Common myeloid progenitor, CD34-positive (primary cell): ENCODE data around the gene STIM1.
A peak's percentile ranks its signal among the peaks of the same experiment; 100 is the strongest.
"Not testable (repeated sequence)": the region's sequence is repeated elsewhere in the genome, so short reads cannot be mapped to it uniquely, and the experiment has no call there.

Source experiments
- CTCF ChIA-PET: fragments of 350-600 bp; sonication (Branson Sonifier 250); formaldehyde crosslinking; loops from one replicate; lab custom pipeline; 2021; ENCODE audit warnings: antibody characterized with exemption; lab: Charles Lee
- POLR2A ChIA-PET: fragments of 350-600 bp; sonication (Branson Sonifier 250); formaldehyde crosslinking; loops from one replicate; lab custom pipeline; 2021; ENCODE audit warnings: antibody characterized with exemption; lab: Charles Lee
- DNase-seq, 3 donors: peaks; one replicate each; pipeline versions ENCODE4 v3.0.0 to v3.0.0-alpha.2; 2013
- H3K27ac ChIP-seq, 2 experiments: 1 replicate in 1 of 2; 2 replicates in 1 of 2; pipeline ENCODE4 v1.7.0; 2013; ENCODE audit warnings: inconsistent platforms in 2 of 2, low read length in 2 of 2, mild to moderate bottlenecking in 2 of 2, low read depth in 1 of 2, moderate library complexity in 1 of 2; ENCODE audit not compliant: severe bottlenecking in 2 of 2, insufficient read depth in 1 of 2, poor library complexity in 1 of 2
- H3K27me3 ChIP-seq, 5 experiments: replicated peaks in 2 of 5; 1 replicate in 3 of 5; 2 replicates in 2 of 5; pipeline versions ENCODE4 v1.6.1 to v1.7.0; 2013; ENCODE audit warnings: low read length in 4 of 5, mild to moderate bottlenecking in 2 of 5, moderate library complexity in 2 of 5, inconsistent platforms in 1 of 5; ENCODE audit not compliant: insufficient read depth in 5 of 5, control insufficient read depth in 4 of 5
- H3K36me3 ChIP-seq, 4 experiments: 1 replicate in 2 of 4; 2 replicates in 2 of 4; pipeline versions ENCODE4 v1.6.1 to v1.7.0; 2013; ENCODE audit warnings: low read length in 3 of 4, control low read depth in 1 of 4, mild to moderate bottlenecking in 1 of 4; ENCODE audit not compliant: control insufficient read depth in 4 of 4, insufficient read depth in 4 of 4
- H3K4me1 ChIP-seq, 4 experiments: 1 replicate in 3 of 4; 2 replicates in 1 of 4; pipeline versions ENCODE4 v1.6.1 to v1.7.1; 2013; ENCODE audit warnings: low read length in 3 of 4, mild to moderate bottlenecking in 3 of 4, control low read depth in 1 of 4, inconsistent platforms in 1 of 4, moderate library complexity in 1 of 4; ENCODE audit not compliant: control insufficient read depth in 4 of 4, insufficient read depth in 4 of 4; ENCODE audit errors: control extremely low read depth in 1 of 4
- H3K4me3 ChIP-seq, 7 experiments: 1 replicate in 4 of 7; 2 replicates in 3 of 7; pipeline versions ENCODE4 v1.5.1 to v1.7.0; 2013; ENCODE audit warnings: mild to moderate bottlenecking in 7 of 7, low read length in 6 of 7, moderate library complexity in 6 of 7, inconsistent platforms in 2 of 7, low read depth in 2 of 7, control low read depth in 1 of 7; ENCODE audit not compliant: insufficient read depth in 4 of 7, control insufficient read depth in 1 of 7; ENCODE audit errors: extremely low read depth in 1 of 7
- H3K9me3 ChIP-seq, 5 experiments: 1 replicate in 4 of 5; 2 replicates in 1 of 5; pipeline versions ENCODE4 v1.6.1 to v1.7.1; 2013; ENCODE audit warnings: low read length in 4 of 5, mild to moderate bottlenecking in 2 of 5, inconsistent platforms in 1 of 5, low read depth in 1 of 5, moderate library complexity in 1 of 5; ENCODE audit not compliant: control insufficient read depth in 4 of 5, insufficient read depth in 2 of 5; ENCODE audit errors: control extremely low read depth in 1 of 5
- WGBS: methylation state at CpG from one replicate; pipeline ENCODE4 v1.1.5; 2013; ENCODE audit not compliant: insufficient coverage; 5-methylcytosine and 5-hydroxymethylcytosine counted together

Gene STIM1

DNA sequence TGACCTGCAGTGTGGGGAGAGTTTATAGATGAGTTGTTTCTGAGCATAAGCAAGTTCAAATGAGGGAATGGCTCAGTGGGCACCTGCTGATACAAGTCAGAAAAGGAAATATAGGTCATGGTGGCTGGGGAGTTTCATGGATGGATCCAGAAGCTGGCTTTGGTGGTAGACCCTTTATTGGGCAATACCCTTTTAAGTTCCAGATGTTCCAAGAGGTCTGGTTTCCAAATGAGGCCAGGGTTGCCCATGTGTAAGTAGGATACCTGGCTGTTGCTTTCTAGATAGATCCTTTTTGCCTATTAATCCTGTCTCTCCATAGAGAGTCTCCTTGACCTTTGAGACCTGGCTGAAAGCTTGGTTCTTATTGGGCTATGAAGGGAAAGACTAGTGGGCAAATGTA is 2.2 kb downstream of the STIM1 start:
- H3K4me3 ChIP-seq: peak overlapping the region in 5 of 7 experiments; percentile 15 to 95 (median 85)
- H3K4me1 ChIP-seq: peaks cover 50 to 89% (median 74%) of the 10 kb centered on the region in 4 experiments

DNA sequence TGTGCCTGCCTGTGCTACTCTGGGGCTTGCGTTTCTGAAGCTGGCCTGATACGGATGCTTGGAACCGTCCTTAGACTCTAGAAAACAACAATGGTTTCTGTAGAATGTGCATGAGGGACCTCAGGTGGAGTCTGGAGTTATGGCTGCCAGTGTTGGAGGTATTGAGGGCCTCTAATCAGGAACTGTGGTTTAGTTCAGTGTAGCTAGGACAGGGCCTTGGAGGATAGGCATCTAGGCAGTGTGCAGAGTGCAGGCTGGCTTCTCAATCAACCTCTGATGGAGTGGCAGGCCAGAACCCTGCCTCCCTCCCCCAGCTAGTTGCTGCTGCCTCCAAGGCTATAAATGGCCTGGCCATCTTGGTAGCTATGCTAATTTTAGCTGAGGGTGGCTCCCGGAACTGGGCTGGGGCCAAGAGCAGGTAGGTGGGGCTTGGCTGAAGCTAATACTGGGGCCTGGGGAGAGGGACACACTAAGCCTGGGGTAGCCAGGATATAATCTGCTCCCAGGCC is 4.0 kb downstream of the STIM1 start:
- CTCF ChIA-PET: interaction anchor here (0.6 to 24.5 kb wide), 9 partner anchors 9 to 213 kb away, joined by 3 to 314 read pairs (median 6); partner anchors contain the start of gene RHOG
- DNase-seq: no peak
- H3K4me3 ChIP-seq: peak overlapping the region in 4 of 7 experiments; percentile 21 to 95 (median 44)
- H3K27ac ChIP-seq: peak overlapping the region in 1 of 2 experiments; percentile 89
- H3K27me3 ChIP-seq: no peaks in the 10 kb centered on the region
- H3K4me1 ChIP-seq: peaks cover 39 to 84% (median 74%) of the 10 kb centered on the region in 4 experiments
- H3K9me3 ChIP-seq: no peaks in the 10 kb centered on the region
- H3K36me3 ChIP-seq: peaks cover 0 to 3% (median 0%) of the 10 kb centered on the region in 4 experiments
- POLR2A ChIA-PET: no interaction called here
- WGBS: 74% methylated on average over 4 of the region's 4 CpGs

More for the DNA sequence above, 2.2 kb downstream of the STIM1 start:
- DNase-seq: no peak
- Histone ChIP-seq H3K9me3 (no peaks in the 10 kb centered on the region), H3K27ac (peak overlapping the region in 1 of 2 experiments; percentile 89), H3K36me3 (peaks cover 0 to 3% (median 0%) of the 10 kb centered on the region in 4 experiments), H3K27me3 (no peaks in the 10 kb centered on the region)
- ChIA-PET POLR2A (no interaction called here), CTCF (interaction anchor here (0.6 to 24.5 kb wide), 9 partner anchors 9 to 215 kb away, joined by 3 to 314 read pairs (median 4); partner anchors contain the start of genes PGAP2 and RHOG)

DNA sequence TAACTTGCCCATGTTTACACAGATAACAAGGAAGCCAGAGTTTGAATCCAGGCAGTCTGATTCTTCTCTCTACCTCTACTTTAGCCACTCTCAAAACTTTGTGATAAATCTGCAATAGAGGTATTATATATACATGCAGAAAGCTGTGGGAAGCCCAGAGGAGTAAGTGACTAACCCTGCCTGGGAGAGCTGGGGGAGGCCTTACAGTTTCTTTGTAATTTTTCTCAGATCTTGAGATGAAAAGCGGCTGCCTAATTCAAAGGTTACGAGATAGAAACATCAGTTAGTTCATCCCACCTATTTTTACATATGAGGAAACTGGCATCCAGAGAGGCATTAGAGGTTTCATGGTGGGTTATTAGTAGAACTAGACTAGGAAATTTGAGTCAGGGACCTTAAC is 4.9 kb downstream of the STIM1 start:
- no peak for DNase-seq
- Histone ChIP-seq H3K27me3 (no peaks in the 10 kb centered on the region), H3K4me3 (peak overlapping the region in 3 of 7 experiments; percentile 35 to 57 (median 38)), H3K27ac (peak overlapping the region in 1 of 2 experiments; percentile 89), H3K4me1 (peaks cover 47 to 91% (median 79%) of the 10 kb centered on the region in 4 experiments), H3K9me3 (no peaks in the 10 kb centered on the region), H3K36me3 (peaks cover 0 to 3% (median 0%) of the 10 kb centered on the region in 4 experiments)
- CTCF ChIA-PET: interaction anchor here (0.6 to 24.5 kb wide), 8 partner anchors 9 to 212 kb away, joined by 3 to 314 read pairs (median 14); partner anchors contain the start of gene RHOG
- WGBS: no CpG with 5 or more reads among the region's 2 CpGs
- POLR2A ChIA-PET: interaction anchor here (1.5 kb wide), 1 partner anchor 16 kb away, joined by 3 read pairs; no protein-coding TSS in a partner anchor

DNA sequence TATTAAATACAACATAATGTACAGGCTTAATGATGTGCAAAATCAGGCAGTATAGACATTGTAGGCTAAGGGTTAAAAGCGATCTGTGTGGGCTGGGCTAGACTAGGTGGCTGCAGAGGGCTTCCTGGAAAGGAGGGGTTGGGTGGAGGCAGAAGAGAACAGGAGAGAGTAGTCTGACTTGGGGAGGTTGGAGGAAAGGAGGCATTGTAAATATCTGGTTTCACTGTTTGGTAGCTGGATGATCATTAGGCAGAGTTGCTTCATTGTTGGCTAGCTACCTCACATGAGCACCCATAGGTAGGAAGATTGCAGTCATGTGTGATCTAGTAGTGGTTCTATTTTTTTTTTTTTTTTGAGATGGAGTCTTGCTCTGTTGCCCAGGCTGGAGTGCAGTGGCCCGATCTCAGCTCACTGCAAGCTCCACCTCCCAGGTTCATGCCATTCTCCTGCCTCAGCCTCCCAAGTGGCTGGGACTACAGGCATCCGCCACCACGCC is 5.5 kb downstream of the STIM1 start:
- 0% methylated on average over 1 of the region's 4 CpGs for WGBS
- CTCF ChIA-PET: interaction anchor here (0.6 to 24.5 kb wide), 4 partner anchors 8 to 194 kb away, joined by 3 to 314 read pairs (median 100); partner anchors contain the start of gene RHOG
- H3K9me3 ChIP-seq, H3K27me3 ChIP-seq, H3K36me3 ChIP-seq: not testable (repeated sequence)
- Histone ChIP-seq H3K27ac (peak overlapping the region in 1 of 2 experiments; percentile 89), H3K4me1 (peaks cover 52 to 96% (median 84%) of the 10 kb centered on the region in 4 experiments), H3K4me3 (peak overlapping the region in 3 of 7 experiments; percentile 35 to 57 (median 38))
- POLR2A ChIA-PET: interaction anchor here (1.5 kb wide), 1 partner anchor 15 kb away, joined by 3 read pairs; no protein-coding TSS in a partner anchor
- peak in 1 of 3 donors; percentile 66 for DNase-seq

DNA sequence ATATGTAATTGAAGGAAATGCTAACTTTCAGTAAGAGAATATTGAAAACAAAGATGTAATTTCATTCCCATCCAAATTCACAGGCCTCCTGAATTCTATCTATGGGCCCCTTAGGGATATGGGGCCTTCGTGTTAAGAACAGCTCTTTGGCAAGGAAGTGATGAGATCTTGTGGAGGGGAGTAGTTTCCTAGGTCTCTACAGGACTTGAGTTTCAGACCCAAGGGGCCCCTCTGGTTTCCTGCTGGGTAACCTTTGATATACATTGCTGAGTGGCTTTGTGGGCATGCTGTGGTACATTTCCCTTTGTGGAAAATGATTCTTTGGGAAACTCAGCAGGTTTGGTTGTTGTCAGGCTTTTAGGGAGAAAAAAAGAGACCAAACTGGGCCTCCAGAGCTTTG is 6.2 kb downstream of the STIM1 start:
- POLR2A ChIA-PET: interaction anchor here (1.5 kb wide), 1 partner anchor 14 kb away, joined by 3 read pairs; no protein-coding TSS in a partner anchor

DNA sequence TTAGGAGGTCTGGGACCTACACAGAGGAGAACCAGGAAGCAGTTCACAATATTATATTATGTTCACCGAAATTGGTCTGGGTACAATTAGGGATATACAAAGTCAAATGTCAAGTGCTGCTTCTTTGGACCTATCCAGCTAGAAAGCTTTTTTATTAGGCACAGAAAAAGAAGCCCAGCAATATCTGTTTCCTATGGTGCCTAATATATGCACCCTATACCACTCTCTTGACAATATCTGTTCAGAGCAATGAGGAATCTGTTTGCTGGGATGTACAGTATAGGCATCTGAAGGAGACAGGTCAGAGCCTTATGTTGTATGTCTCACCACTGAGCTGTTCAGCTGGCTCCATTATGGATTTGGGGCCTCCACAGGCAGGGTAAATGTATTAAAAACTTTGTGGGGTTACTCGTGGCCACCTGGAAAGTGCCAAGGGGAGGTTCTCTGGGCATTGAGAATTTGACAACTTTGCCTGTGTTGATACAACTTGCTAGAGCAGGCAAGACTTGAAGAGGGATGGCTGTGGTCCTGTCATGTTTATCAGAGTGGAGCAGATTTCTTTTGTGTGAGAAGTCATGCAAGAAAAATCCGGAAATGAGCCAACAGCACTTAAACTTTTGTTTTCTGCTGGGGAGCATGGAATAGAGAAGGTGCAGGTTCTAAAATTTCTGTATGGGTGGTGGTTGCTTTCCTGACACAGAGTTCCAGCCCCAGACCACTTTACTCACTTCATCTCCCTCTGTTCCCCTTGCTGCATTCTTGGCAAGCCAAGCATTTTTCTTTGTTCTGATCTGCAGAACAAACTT is 10.1 kb downstream of the STIM1 start:
- WGBS: 33% methylated on average over 3 of the region's 3 CpGs
- peaks cover 39 to 73% (median 64%) of the 10 kb centered on the region in 4 experiments for H3K4me1 ChIP-seq
- POLR2A ChIA-PET: interaction anchor here (0.6 to 1.2 kb wide), 2 partner anchors 14 to 77 kb away, joined by 3 read pairs; no protein-coding TSS in a partner anchor
- CTCF ChIA-PET: interaction anchor here (0.8 to 11.7 kb wide), 4 partner anchors 9 to 62 kb away, joined by 4 to 168 read pairs (median 4); partner anchors contain the start of gene STIM1
- no peaks in the 10 kb centered on the region for H3K36me3 ChIP-seq
- DNase-seq: peak in 2 of 3 donors; percentile 76 to 87
- H3K4me3 ChIP-seq: peak overlapping the region in 1 of 7 experiments; percentile 45
- no peaks in the 10 kb centered on the region for H3K27me3 ChIP-seq
- H3K9me3 ChIP-seq: peaks cover 0 to 2% (median 0%) of the 10 kb centered on the region in 5 experiments
- peak overlapping the region in 1 of 2 experiments; percentile 75 for H3K27ac ChIP-seq

More for the DNA sequence above, 6.2 kb downstream of the STIM1 start:
- peak in 2 of 3 donors; percentile 67 to 75 for DNase-seq
- Histone ChIP-seq H3K27me3 (no peaks in the 10 kb centered on the region), H3K36me3 (peaks cover 0 to 3% (median 0%) of the 10 kb centered on the region in 4 experiments), H3K4me1 (peaks cover 50 to 100% (median 85%) of the 10 kb centered on the region in 4 experiments), H3K27ac (peak overlapping the region in 1 of 2 experiments; percentile 71), H3K4me3 (peak overlapping the region in 4 of 7 experiments; percentile 9 to 58 (median 41)), H3K9me3 (no peaks in the 10 kb centered on the region)
- 0% methylated on average over 1 of the region's 1 CpG for WGBS
- CTCF ChIA-PET: interaction anchor here (0.8 to 24.5 kb wide), 4 partner anchors 7 to 40 kb away, joined by 3 to 314 read pairs (median 100); partner anchors contain the start of gene RHOG
